Neuronal stem cell (in vitro differentiated cells): ENCODE measurements around the gene MIA2.
A peak's percentile ranks its signal among the peaks of the same experiment; 100 is the strongest.

Experiments used
- DNase-seq: peaks from one replicate; pipeline ENCODE4 v3.0.0-alpha.2; 2013; ENCODE audit warnings: low spot score
- H2AFZ ChIP-seq: one replicate; pipeline ENCODE4 v1.6.1; 2013; ENCODE audit warnings: mild to moderate bottlenecking, low read length, inconsistent platforms
- H2AK5ac ChIP-seq: 2 replicates; pipeline ENCODE4 v1.6.1; 2013; ENCODE audit warnings: low read depth, mild to moderate bottlenecking, inconsistent platforms, low read length, moderate library complexity, mixed read lengths
- H2BK120ac ChIP-seq: 2 replicates; pipeline ENCODE4 v1.6.1; 2013; ENCODE audit warnings: low read depth, mild to moderate bottlenecking, inconsistent platforms, low read length, moderate library complexity, mixed read lengths
- H2BK12ac ChIP-seq: one replicate; pipeline ENCODE4 v1.6.1; 2013; ENCODE audit warnings: low read length, inconsistent platforms
- H2BK15ac ChIP-seq: 2 replicates; pipeline ENCODE4 v1.6.1; 2013; ENCODE audit warnings: mild to moderate bottlenecking, low read length, inconsistent platforms, mixed read lengths
- H2BK5ac ChIP-seq: one replicate; pipeline ENCODE4 v1.6.1; 2013; ENCODE audit warnings: inconsistent platforms, mild to moderate bottlenecking, low read length, moderate library complexity
- H3K14ac ChIP-seq: one replicate; pipeline ENCODE4 v1.6.1; 2013; ENCODE audit warnings: low read length, inconsistent platforms
- H3K18ac ChIP-seq: 2 replicates; pipeline ENCODE4 v1.6.1; 2013; ENCODE audit warnings: low read length, inconsistent platforms
- H3K23ac ChIP-seq: 2 replicates; pipeline ENCODE4 v1.6.1; 2013; ENCODE audit warnings: low read depth, mild to moderate bottlenecking, mixed read lengths, low read length, inconsistent platforms; ENCODE audit not compliant: poor library complexity
- H3K27ac ChIP-seq: replicated peaks from 3 replicates; pipeline ENCODE4 v1.5.1; 2013; ENCODE audit warnings: low read length, inconsistent platforms
- H3K27me3 ChIP-seq, 3 experiments: 2 replicates each; pipeline ENCODE4 v1.6.1; 2013; ENCODE audit warnings: low read length in 3 of 3, mild to moderate bottlenecking in 2 of 3, inconsistent platforms in 1 of 3, low read depth in 1 of 3, mixed read lengths in 1 of 3, moderate library complexity in 1 of 3; ENCODE audit not compliant: control insufficient read depth in 3 of 3, insufficient read depth in 3 of 3
- H3K36me3 ChIP-seq, 2 donors: replicated peaks in 1 of 2; 2 replicates each; pipeline ENCODE4 v1.6.1; 2013; ENCODE audit warnings: low read length in 2 of 2; ENCODE audit not compliant: control insufficient read depth in 2 of 2, insufficient read depth in 2 of 2
- H3K4ac ChIP-seq: 2 replicates; pipeline ENCODE4 v1.6.1; 2013; ENCODE audit warnings: inconsistent platforms, mild to moderate bottlenecking, low read length, moderate library complexity
- H3K4me1 ChIP-seq, 2 donors: 1 replicate in 1 of 2; 2 replicates in 1 of 2; pipeline ENCODE4 v1.6.1; 2013; ENCODE audit warnings: low read length in 2 of 2, low read depth in 1 of 2; ENCODE audit not compliant: control insufficient read depth in 2 of 2, insufficient read depth in 1 of 2
- H3K4me2 ChIP-seq: one replicate; pipeline ENCODE4 v1.6.1; 2013; ENCODE audit warnings: mild to moderate bottlenecking, low read length, inconsistent platforms; ENCODE audit not compliant: insufficient read depth, poor library complexity, severe bottlenecking
- H3K4me3 ChIP-seq, 2 donors: 2 replicates each; pipeline ENCODE4 v1.5.1; 2013; ENCODE audit warnings: low read length in 2 of 2, mild to moderate bottlenecking in 2 of 2, inconsistent platforms in 1 of 2, moderate library complexity in 1 of 2
- H3K79me1 ChIP-seq: one replicate; pipeline ENCODE4 v1.6.1; 2013; ENCODE audit warnings: low read depth, mild to moderate bottlenecking, inconsistent platforms, low read length, moderate library complexity
- H3K9ac ChIP-seq: one replicate; pipeline ENCODE4 v1.6.1; 2013; ENCODE audit warnings: mild to moderate bottlenecking, low read depth, low read length, inconsistent platforms; ENCODE audit not compliant: poor library complexity
- H3K9me3 ChIP-seq, 2 donors: replicated peaks in 1 of 2; 2 replicates each; pipeline versions ENCODE3 to v1.6.1; 2013; ENCODE audit warnings: low read length in 2 of 2, mild to moderate bottlenecking in 2 of 2, inconsistent platforms in 1 of 2, low read depth in 1 of 2, mixed read lengths in 1 of 2, moderate library complexity in 1 of 2; ENCODE audit not compliant: control insufficient read depth in 2 of 2, insufficient read depth in 1 of 2
- H4K8ac ChIP-seq: one replicate; pipeline ENCODE4 v1.6.1; 2013; ENCODE audit warnings: low read depth, mild to moderate bottlenecking, inconsistent platforms, low read length, moderate library complexity
- H4K91ac ChIP-seq: one replicate; pipeline ENCODE4 v1.6.1; 2013; ENCODE audit warnings: low read length, low read depth, mild to moderate bottlenecking, inconsistent platforms; ENCODE audit not compliant: poor library complexity
- WGBS, 2 donors: extraction: QIAGEN DNeasy Blood & Tissue Kit; methylation state at CpG; one replicate each; pipeline ENCODE4 v1.1.7; 2013; ENCODE audit warnings: missing lambda C conversion rate in 2 of 2, mixed read lengths in 1 of 2; ENCODE audit not compliant: insufficient read length in 2 of 2, insufficient replicate concordance in 1 of 2; ENCODE audit errors: extremely low coverage in 2 of 2; 5-methylcytosine and 5-hydroxymethylcytosine counted together

MIA2 gene

DNA sequence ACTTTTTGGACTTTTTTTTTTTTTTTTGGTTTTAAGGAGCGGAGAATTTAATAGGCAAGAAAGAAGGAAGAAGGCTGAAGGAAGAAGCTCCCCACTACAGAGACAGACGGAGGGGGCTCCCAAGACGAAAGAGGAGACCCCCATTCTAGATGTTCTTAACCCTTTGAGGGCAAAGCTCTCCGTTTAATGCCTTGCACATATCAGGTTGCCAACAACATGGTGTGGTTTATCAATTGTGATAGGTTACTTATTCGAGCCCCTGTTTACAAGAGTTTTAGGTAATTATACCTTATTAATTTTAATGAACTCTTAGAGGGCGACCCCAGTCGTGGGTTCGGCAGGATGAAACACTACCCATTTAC, 199.7 kb downstream of the MIA2 start:
- peak overlapping the region; percentile 95 for H2AFZ ChIP-seq
- peak overlapping the region; percentile 90 for H3K27ac ChIP-seq
- H4K8ac ChIP-seq: no peak overlapping the region
- no peak for DNase-seq
- H2BK120ac ChIP-seq: no peak overlapping the region
- H3K9ac ChIP-seq: no peak overlapping the region
- H2BK5ac ChIP-seq: no peak overlapping the region
- peaks cover 0 to 2% (median 0%) of the 10 kb centered on the region in 3 experiments for H3K27me3 ChIP-seq
- H3K4me2 ChIP-seq: peak overlapping the region; percentile 44
- no peaks in the 10 kb centered on the region for H3K9me3 ChIP-seq
- H3K36me3 ChIP-seq: no peaks in the 10 kb centered on the region
- H2BK12ac ChIP-seq: no peak overlapping the region
- H2BK15ac ChIP-seq: no peak overlapping the region
- H3K14ac ChIP-seq: no peak overlapping the region
- H3K18ac ChIP-seq: no peak overlapping the region
- H3K4me3 ChIP-seq: peak overlapping the region in 1 of 2 donors; percentile 75
- no peak overlapping the region for H3K4ac ChIP-seq
- no peak overlapping the region for H3K23ac ChIP-seq
- whole genome bisulfite sequencing, 2 donors: no CpG with 5 or more reads among the region's 8 CpGs
- peaks cover 6% of the 10 kb centered on the region for H3K79me1 ChIP-seq
- no peak overlapping the region for H4K91ac ChIP-seq
- peaks cover 4 to 16% of the 10 kb centered on the region in 2 donors for H3K4me1 ChIP-seq
- no peak overlapping the region for H2AK5ac ChIP-seq

- H2BK15ac ChIP-seq: no peak overlapping the region
- no peak overlapping the region for H2BK12ac ChIP-seq
- H2AFZ ChIP-seq: no peak overlapping the region
- no peak for DNase-seq
- H3K4me2 ChIP-seq: no peak overlapping the region
- H4K8ac ChIP-seq: no peak overlapping the region
- no peak overlapping the region for H3K4me3 ChIP-seq
- H3K18ac ChIP-seq: no peak overlapping the region
- no peaks in the 10 kb centered on the region for H3K9me3 ChIP-seq
- H2BK120ac ChIP-seq: no peak overlapping the region
- peaks cover 0 to 2% (median 0%) of the 10 kb centered on the region in 3 experiments for H3K27me3 ChIP-seq
- H2AK5ac ChIP-seq: no peak overlapping the region
- no CpG with 5 or more reads among the region's 2 CpGs for WGBS, 2 donors
- no peak overlapping the region for H3K27ac ChIP-seq
- no peaks in the 10 kb centered on the region for H3K36me3 ChIP-seq
- H4K91ac ChIP-seq: no peak overlapping the region
- no peak overlapping the region for H3K9ac ChIP-seq
- H3K4me1 ChIP-seq: peaks cover 4 to 14% of the 10 kb centered on the region in 2 donors
- H2BK5ac ChIP-seq: no peak overlapping the region
- no peak overlapping the region for H3K23ac ChIP-seq
- H3K14ac ChIP-seq: no peak overlapping the region
- H3K79me1 ChIP-seq: peaks cover 6% of the 10 kb centered on the region
- H3K4ac ChIP-seq: no peak overlapping the region
Observed at GRCh38 chr14:39434401-39434800, 200.7 kb downstream of the MIA2 start.

DNA sequence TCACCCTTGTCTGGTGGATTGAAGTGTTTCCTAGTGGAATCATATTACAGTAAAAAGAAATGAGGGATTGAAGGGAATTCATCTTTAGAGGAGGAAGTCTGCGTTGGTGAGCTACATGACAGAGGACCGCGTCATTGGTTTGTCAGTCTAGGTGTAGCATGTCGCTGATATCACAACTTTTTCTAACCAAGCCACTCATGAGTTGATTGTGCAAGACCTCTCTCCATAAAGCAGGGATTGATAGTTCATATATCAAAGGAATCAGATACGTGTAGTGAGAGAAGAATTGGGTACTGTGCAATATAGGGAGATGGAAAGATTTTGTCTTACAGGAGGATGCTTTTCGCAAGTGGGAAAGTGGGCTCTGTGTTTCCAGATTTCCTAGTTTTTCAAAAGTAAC, 201.5 kb downstream of the MIA2 start:
- Histone ChIP-seq H3K36me3 (no peaks in the 10 kb centered on the region), H3K14ac (no peak overlapping the region), H3K27me3 (peaks cover 0 to 2% (median 0%) of the 10 kb centered on the region in 3 experiments), H3K79me1 (peaks cover 6% of the 10 kb centered on the region), H2BK5ac (no peak overlapping the region), H3K23ac (no peak overlapping the region), H4K91ac (no peak overlapping the region), H3K27ac (no peak overlapping the region), H2AK5ac (no peak overlapping the region), H3K4me1 (peaks cover 4 to 10% of the 10 kb centered on the region in 2 donors), H3K4ac (no peak overlapping the region), H2BK12ac (no peak overlapping the region), H3K9ac (no peak overlapping the region), H3K4me2 (no peak overlapping the region), H3K9me3 (no peaks in the 10 kb centered on the region), H2BK120ac (no peak overlapping the region), H4K8ac (no peak overlapping the region), H3K4me3 (no peak overlapping the region), H2AFZ (no peak overlapping the region), H3K18ac (no peak overlapping the region), H2BK15ac (no peak overlapping the region)
- no peak for DNase-seq
- WGBS, 2 donors: no CpG with 5 or more reads among the region's 6 CpGs
